Choroid plexus epithelial cell (primary cell): ENCODE data around the gene ARID3A.

Experiments
- DNase-seq: peaks from one replicate; pipeline ENCODE4 v3.0.0-alpha.2; 2010; ENCODE audit warnings: low read depth
- H3K4me3 ChIP-seq: 2 replicates; pipeline ENCODE4 v1.5.1; 2011; ENCODE audit warnings: low read depth, mild to moderate bottlenecking, control low read depth, low read length, moderate library complexity
- TF ChIP-seq, protein P1 (sequence below): conservative IDR thresholded peaks from 2 replicates; pipeline ENCODE4 v1.5.1; 2011; ENCODE audit warnings: low read depth, mild to moderate bottlenecking, control low read depth, inconsistent platforms, low read length, moderate library complexity

Gene ARID3A

GRCh38 chr19:900302-901111 lies 25.3 kb upstream of the ARID3A start:
- H3K4me3 ChIP-seq: no peak overlapping the region
- TF ChIP-seq, protein P1, sequence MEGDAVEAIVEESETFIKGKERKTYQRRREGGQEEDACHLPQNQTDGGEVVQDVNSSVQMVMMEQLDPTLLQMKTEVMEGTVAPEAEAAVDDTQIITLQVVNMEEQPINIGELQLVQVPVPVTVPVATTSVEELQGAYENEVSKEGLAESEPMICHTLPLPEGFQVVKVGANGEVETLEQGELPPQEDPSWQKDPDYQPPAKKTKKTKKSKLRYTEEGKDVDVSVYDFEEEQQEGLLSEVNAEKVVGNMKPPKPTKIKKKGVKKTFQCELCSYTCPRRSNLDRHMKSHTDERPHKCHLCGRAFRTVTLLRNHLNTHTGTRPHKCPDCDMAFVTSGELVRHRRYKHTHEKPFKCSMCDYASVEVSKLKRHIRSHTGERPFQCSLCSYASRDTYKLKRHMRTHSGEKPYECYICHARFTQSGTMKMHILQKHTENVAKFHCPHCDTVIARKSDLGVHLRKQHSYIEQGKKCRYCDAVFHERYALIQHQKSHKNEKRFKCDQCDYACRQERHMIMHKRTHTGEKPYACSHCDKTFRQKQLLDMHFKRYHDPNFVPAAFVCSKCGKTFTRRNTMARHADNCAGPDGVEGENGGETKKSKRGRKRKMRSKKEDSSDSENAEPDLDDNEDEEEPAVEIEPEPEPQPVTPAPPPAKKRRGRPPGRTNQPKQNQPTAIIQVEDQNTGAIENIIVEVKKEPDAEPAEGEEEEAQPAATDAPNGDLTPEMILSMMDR: no peak
- no peak for DNase-seq

GRCh38 chr19:901216-902092 lies 24.4 kb upstream of the ARID3A start:
- TF ChIP-seq, protein P1: no peak
- H3K4me3 ChIP-seq: no peak overlapping the region
- DNase-seq: no peak

DNA sequence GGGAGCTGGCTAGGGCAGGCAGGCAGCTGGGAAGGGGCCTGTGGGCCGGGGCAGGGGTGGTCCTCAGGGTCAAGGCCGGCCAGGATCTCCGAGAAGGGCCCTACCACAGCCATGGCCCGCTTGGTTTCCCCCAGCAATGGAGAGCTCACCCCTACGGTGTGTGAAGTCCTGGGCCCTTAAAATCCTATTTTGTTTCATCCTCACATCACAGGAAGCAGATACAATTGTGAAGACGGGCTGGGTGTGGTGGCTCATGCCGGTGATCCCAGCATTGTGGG lies 23.8 kb upstream of the ARID3A start:
- DNase-seq: no peak
- TF ChIP-seq, protein P1: no peak
- H3K4me3 ChIP-seq: no peak overlapping the region

- TF ChIP-seq, protein P1: no peak
Measured at GRCh38 chr19:902446-903226, 23.2 kb upstream of the ARID3A start.

GRCh38 chr19:903266-903797 lies 22.5 kb upstream of the ARID3A start:
- TF ChIP-seq, protein P1: no peak
- DNase-seq: no peak
- H3K4me3 ChIP-seq: no peak overlapping the region

More at GRCh38 chr19:902446-903226, 23.2 kb upstream of the ARID3A start:
- DNase-seq: no peak
- no peak overlapping the region for H3K4me3 ChIP-seq

DNA sequence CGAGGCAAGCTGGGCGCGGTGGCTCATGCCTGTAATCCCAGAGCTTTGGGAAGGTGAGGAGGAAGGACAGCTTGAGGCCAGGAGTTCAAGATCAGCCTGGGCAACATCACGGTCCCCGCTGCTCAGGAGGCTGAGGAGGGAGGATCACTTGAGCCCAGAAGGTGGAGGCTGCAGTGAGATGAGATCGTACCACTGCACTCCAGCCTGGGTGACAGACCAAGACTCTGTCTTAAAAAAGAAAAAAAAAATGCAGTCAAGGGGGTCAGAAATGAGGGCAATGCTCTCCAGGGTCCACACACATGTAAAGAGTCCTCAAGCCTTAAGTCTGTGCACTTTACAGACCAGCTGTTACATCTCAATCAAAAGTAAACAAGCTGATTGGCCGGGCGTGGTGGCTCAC lies 21.3 kb upstream of the ARID3A start:
- no peak overlapping the region for H3K4me3 ChIP-seq
- TF ChIP-seq, protein P1: no peak
- DNase-seq: no peak
